GM10847 (cell line): ENCODE results near the gene TSPAN9.

Experiments used
- POLR2A ChIP-seq: IDR thresholded peaks from 2 replicates; pipeline ENCODE4 v1.6.1; 2011; ENCODE audit not compliant: insufficient read length; ENCODE audit errors: extremely low read depth

Gene TSPAN9

DNA sequence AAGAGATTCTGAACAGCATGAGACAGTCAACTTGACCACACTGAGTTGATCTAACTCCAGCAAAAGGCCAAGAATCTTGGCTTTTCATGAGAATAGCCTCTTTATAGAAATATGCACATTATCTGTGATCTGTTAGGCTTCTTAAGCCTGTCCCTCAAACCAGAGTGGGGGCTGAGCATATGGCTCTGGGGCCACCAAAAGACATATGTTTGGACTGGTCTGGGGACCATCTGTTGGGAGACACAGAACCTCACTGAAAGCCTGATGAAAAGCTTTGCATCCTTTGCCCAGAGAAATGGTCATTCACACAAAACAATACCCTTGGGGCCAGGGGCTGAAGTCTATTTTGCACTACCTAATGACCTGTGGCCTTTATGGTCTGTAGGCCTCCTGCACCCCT, 248.6 kb downstream of the TSPAN9 start:
- TF ChIP-seq POLR2A: no peak

DNA sequence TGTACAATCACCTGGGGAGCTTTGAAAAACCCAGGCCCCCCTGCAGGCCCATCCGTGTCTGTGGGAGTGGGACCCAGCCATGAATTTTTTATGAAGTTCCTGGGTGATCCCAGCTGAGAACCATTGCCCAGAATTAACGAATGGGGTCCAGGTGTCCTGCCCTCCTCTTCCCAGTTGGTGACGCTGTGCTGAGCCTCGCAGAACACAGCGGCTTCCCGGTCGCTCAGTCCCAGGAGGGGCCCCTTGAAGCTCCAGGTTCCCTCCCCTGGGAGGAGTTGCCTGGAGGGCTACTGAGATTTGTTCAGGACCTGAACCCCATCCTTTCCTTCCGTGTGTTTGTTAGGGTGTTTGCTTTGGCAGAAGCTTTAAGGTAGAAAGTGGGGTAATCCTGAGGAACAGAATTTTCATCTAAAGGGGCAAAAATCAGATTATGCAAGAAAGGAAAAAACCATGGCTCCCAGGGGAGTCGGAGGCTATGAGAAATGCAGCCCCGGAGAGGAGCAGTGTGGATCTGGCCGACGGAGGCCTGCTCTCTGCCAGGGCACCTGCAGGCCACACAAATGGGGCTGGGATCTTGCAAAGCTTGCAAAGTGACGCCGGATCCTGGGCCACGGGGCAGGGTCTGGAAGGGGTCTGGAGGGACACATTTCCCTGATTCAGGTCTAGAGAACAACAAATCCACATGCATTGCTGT, 249.1 kb downstream of the TSPAN9 start:
- TF ChIP-seq POLR2A: no peak

DNA sequence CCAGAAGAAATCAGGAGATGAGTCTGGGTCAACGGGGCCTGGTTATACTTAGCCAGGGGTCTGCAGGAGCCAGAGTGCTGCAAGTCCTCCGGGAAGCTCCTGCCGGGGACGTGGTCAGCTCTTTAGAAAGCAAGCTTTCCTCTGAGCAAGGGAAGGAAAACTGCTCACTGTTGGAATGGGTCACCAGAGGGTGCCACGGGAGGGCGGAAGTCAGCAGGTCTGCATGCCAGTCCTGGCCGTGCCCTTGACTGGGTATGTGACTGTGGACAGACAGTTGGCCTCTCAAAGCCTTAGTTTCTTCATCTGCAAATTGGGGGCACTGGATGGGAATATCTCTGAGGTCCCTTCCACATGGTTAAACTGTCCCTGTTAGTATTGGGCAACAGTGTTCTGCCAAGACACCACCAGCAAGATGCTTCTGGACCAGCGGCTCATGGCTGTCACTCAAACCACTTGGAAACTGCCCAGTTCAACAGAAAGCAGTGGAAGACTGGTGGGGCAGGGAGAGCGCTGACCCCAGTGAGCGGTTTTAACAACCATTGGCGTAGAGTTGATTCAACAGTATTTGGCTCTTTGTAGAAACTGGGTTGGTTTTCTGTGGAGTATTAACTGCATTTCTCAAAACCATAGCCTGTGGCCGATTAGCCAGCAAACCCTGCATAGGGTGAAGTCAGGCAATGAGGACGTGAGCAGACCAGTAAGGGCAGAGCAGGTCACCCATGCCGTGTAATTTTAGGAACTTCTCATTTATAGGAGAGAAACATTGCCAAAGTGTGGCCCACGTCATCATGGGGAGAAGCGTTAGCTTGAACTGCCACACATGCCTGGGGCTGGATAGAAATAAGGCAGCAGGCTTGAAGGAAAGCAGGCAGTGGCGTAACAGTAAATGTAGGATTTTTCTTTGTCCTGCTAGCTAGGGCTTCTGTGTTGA, 249.9 kb downstream of the TSPAN9 start:
- TF ChIP-seq POLR2A: no peak

DNA sequence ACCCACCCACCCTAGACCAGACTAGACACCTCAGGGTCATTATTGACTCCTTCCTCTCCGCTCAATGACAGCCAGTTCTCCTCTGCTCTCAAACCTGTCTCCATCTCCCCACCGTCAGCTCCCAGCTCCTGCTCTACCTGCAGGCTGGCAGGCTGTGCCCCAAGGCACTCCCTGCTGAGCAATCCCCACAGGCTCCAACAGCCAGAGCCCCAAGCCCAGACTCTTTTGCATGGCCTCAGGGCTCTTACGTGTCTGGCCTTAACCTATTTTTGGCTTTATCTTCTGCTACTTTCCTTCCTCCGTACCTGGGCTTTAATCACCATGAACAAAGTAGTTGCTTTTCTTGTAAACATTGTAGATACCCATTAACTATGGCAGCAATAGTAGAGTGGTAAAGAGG, 250.9 kb downstream of the TSPAN9 start:
- TF ChIP-seq POLR2A: no peak

DNA sequence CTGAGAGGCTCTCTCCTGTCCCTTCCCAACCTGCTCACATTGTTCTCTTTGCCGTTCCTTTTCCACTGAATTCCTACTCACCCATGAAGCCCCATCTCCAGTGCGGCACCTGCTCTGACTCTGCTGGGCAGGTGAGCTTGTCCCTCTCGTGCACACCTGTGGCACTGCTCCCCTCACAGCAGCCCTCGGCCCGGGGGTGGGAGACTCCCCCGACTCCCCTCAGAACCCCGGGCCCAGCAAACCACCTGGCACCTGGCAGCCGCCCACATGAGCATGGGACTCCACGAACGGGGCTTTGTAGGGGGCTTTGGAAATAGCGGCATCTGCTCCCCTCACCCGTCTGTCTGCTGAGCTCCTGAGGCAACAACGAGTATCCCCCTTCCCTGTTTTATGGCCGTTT, 251.4 kb downstream of the TSPAN9 start:
- no peak for TF ChIP-seq POLR2A

DNA sequence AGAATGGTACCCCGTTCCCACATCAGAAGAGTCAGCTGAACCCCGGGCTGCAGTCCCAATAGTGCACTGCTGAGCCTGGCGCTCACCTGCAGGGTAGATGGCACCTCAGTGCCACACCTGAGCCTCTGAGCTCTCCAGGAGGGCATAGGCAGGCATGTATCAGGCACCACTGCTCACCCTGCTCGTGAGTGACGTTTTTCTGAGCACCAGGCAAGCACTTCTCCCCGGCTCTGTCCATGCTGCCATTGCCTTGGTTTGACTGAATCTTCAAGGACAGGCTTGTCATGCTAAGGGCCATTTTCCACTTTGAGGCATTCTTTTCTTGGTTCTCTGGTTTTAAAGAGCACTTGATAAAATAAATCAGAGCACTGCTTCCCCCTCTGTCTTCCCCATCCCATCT, 252.2 kb downstream of the TSPAN9 start:
- TF ChIP-seq POLR2A: no peak

DNA sequence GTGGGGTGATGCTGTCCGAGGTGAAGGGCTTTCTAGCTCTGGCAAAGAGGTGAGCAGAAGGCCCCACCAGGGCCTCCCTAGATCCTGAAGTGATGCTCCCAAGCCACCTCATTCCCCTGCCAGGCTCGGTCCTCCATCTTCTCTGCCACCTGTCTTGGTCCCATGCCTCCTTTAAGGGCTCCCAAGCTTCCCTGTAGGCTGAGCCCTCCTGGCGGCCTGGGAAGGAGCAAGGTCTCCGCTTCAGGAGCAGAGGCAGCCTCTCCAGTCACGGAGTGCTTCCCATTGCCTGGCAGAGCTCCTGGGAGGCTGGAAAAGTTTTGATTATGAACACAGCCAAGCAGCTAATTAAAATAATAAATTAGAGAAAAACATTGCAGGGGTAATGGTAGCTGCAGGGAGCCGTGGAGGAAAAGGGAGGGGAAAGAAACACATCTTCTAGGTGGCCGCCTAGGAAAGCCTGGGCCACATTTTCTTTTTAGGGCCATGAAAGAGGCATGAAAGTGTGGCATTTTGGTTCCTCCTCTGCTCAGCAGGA, 253.9 kb downstream of the TSPAN9 start:
- TF ChIP-seq POLR2A: no peak

DNA sequence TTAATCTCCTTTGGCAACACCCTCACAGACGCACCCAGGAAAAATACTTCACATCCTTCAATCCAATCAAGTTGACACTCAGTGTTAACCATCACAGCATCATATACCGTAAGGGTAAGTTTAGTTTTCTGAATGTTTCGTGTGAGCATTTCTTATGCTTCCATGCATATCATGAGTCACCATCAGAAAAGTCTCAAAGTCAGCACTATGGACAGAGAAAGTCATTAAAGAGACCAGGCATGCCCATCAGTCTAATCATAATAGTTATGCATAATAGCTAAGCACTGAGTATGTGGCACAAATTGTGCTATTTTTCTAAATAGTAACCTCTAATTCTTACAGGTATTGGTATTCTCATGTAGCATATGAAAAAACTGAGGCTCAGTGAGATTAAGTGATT, 255.0 kb downstream of the TSPAN9 start:
- no peak for TF ChIP-seq POLR2A

DNA sequence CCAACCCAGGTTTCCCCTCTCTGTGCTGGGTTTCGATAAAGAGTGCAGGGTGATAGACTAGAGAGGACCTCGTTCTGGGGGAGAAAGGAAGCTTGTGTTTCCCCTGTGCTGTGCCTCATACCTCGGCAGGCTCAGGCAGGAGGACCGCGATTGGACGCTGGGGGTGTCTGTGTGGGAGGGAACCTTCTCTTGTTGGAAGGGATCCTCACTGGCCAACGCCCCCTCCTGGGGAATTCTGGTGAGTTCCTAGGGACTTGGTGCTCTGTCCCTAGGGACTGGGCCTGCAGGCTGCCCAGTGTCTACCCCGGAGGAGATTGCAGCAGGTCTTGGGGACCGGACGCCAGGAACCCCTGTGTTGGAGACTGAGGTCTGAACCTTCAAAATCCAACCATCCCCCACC, 256.4 kb downstream of the TSPAN9 start:
- no peak for TF ChIP-seq POLR2A

DNA sequence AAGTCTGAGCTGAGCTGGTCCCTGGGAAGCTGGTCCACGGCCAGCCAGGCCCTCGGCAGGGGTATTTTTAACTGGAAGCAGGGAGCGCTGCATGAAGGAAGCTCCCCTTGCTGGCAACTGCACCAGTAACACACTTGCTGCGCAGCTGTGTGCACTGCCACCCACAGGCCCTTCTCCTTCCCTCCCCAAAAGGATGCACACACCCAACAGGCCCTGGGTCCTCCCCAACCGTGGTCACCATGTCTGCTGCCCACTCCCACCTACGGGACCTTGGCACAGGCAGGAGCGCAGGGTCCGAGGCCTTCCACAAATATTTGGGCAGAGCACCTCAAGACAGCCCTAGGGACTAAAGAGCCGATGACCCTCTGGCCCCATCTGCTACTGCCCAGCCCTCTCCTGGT, 256.8 kb downstream of the TSPAN9 start:
- TF ChIP-seq POLR2A: no peak

DNA sequence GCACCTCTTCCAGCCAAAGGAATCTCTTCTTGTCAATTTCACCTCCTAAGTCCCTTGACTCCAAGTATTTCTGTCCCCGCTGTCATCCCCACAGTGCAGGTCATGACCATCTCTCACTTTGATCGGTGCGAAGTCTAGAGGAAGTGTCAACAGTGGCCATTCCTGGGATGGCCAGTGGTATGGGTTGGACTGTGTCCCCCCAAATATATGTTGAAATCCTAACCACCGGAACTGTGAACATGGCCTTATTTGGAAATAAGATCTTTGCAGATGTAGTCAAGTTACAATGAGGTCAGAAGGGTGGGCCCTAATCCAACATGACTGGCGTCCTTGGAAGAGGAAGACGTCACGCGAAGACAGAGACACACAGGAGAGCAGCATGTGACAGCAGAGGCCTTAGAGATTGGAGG, 257.9 kb downstream of the TSPAN9 start:
- TF ChIP-seq POLR2A: no peak
